Stimulated activated naive CD4-positive, alpha-beta T cell (primary cell): ENCODE results near the gene USP50.
"Not testable (repeated sequence)": the region's sequence is repeated elsewhere in the genome, so short reads cannot be mapped to it uniquely, and the experiment has no call there.

Experiments used
- DNase-seq, 6 experiments: peaks; one replicate each; lab custom pipeline; 2025; lab: John Stamatoyannopoulos, UW

USP50 gene

DNA sequence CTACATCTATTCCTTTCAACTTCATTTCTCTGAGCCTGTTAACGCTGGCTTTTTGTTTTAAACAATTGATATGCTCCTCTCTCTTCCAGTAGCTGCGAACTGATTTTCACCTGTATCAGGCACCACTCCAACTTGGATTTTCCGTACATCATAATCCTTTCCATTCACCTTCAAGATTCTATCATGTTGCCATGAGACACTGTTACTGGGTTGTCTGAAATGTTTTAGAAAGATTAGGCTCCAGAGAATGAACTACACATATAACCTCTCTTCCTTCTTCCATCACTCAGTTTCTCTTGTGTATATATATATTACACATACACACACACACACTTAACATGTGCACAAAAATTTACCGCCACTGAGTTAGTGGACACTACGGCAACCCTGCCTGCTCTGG is at the start of gene USP50:
USP50 (minus strand) TSS at position 101 of the 400 bp plus-strand sequence. CDS start 141 bp downstream, outside the sequence.
- DNase-seq = no peak

DNA sequence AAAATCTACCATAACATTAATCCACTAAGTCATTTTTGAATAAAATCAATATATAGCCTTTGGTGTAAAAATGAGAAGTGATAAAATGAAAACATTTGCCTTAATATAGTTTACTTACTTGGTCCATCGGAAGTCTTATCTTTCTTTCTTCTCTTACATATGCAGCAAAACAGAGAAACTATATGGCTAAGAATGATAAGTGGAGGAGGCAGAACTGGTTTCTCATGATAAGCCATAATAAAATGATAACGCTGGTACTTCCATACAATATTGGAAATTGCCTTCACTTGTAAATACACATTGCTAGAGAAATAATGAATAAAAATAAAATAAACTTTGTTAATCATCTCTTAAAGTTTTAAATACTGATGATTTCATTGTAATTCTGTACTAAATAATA is 47.8 kb upstream of the USP50 start:
- no peak for DNase-seq

- no peak for DNase-seq
Measured at GRCh38 chr15:50593761-50594160, 47.3 kb upstream of the USP50 start.

DNA sequence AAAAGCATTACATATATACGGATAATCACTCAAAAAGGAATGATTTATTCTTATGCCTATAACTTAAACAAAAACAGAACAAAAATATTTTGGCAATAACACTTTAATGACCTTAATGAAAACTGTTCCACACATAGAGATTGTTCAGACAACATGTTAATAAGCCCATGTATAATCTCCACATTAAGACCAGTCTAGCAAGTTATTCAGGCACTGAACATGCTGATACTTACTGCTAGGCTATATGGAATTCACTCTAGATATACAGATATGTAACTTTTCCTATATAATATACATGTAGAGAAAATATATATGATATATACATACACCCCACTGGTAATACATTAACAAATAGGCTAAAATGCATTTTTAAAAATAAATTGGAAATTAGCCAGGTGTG is 43.8 kb upstream of the USP50 start:
- DNase-seq = no peak

- DNase-seq = no peak
Measured at GRCh38 chr15:50577492-50577891, 31.0 kb upstream of the USP50 start.

GRCh38 chr15:50576166-50576565 is 29.7 kb upstream of the USP50 start:
- DNase-seq = no peak

GRCh38 chr15:50573842-50574241 is 27.4 kb upstream of the USP50 start:
- not testable (repeated sequence) for DNase-seq

- no peak for DNase-seq
Measured at GRCh38 chr15:50563756-50564155, 17.3 kb upstream of the USP50 start.

GRCh38 chr15:50562735-50563640 is 16.5 kb upstream of the USP50 start:
- DNase-seq = no peak

DNA sequence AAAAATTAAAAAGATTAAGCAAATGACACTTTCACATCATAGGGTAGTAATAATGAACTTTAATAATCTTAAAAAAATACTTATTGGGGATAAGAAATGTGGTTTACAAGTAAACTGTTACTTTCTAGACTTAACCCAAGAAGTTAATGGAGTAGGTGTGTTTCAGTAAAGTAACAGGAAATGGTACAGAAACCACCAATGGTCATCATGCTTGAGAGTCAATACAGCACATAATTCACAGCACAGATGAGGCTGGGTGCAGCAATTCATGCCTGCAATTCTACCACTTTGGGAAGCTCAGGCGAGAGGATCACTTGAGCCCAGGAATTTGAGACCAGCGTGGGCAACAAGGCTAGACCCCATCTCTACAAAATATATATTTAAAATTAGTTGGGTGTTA is 11.5 kb upstream of the USP50 start:
- no peak for DNase-seq

DNA sequence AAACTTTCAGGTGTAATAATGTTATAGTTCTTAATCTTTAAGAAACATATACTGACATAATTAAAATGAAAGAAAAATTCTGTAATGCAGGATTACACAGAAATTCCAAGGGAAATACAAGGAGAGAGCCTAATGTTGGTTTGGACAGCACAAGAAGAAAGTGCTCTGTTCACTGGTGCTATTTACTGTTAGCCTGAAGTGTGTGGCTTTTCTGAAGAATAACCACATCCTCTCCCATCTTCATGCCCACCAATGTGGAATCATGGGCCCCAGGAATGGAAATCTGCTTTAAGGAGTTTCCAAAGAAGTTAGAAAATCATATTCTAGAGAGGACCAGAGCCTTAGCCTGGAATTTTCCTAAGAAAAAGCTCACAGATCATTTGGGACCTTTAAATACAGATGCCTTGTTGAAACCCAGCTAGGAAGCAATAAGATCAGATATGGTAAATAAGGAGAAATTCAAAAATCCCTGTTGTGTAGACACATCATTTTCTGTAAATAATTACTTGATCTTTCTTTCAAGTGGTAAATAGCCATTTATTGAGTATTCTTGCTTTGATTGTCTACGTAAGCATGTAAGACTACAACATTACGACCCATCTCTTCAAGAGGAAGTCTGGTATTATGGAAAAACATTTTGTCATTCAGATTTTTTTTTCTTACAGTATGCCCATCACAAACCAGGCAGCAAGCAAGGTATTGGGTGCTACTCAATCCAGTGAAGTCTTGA is 10.3 kb upstream of the USP50 start:
- DNase-seq = no peak

GRCh38 chr15:50552238-50552637 is 5.8 kb upstream of the USP50 start:
- no peak for DNase-seq

GRCh38 chr15:50549326-50549725 is 2.9 kb upstream of the USP50 start:
- DNase-seq = no peak

- no peak for DNase-seq
Measured at GRCh38 chr15:50544368-50544767, 2.1 kb downstream of the USP50 start.

- no peak for DNase-seq
Measured at GRCh38 chr15:50543556-50543955, 2.9 kb downstream of the USP50 start.

- no peak for DNase-seq
Measured at GRCh38 chr15:50542887-50543210, 3.6 kb downstream of the USP50 start.

- DNase-seq = no peak
Measured at GRCh38 chr15:50531766-50532165, 14.7 kb downstream of the USP50 start.

DNA sequence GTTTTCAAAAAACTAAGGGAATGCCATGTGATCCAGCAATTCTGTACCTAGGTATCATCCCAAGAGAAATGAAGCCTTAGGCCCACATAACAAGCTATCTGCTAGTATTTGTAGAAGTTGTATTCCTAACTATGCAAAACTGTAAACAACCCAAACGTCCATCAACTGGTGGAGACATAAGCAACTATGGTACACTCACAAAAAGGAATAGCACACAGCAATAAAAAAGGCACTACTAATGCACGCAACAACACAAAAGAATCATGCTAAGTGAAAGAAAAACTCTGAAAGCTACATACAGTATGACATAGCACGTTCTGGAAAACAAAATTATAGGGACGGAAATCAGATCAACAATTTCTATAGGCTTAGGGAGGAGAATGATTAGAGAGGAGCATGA is 15.3 kb downstream of the USP50 start:
- DNase-seq = no peak

- DNase-seq = no peak
Measured at GRCh38 chr15:50523851-50524251, 22.6 kb downstream of the USP50 start.

- no peak for DNase-seq
Measured at GRCh38 chr15:50519740-50520425, 26.6 kb downstream of the USP50 start.

DNA sequence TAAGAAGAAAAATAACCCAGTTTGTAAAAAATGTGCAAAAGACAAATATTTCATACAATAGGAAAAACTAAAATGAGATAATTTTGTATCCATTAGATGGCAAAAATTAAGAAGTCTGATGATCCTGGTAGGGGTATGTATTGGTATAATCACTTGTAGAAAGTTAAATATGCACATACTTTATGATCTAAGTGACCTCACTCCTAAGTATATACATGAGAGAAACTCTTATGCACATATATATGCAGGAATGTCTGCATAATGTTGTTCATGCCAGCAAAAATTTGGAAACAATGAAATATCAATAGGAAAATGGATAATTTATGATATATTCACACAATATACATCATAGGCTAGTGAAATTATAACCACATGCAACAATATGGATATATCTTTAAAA is 33.5 kb downstream of the USP50 start:
- DNase-seq = no peak

DNA sequence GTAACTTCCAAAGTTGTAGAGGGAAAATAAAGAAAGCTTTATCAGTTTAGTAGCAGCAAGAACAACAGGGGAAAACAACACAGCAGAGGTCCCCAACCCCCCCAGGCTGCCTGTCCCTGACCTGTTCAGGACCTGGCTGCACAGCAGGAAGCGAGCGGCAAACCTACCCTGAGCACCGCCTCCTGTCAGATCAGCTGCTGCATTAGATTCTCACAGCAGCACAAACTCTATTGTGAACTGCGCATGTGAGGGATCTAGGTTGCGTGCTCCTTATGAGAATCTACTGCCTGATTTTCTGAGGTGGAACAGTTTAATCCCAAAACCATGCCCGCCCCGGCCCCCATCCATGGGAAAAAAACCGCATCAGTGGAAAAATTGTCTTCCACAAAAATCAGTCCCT is 40.3 kb downstream of the USP50 start:
- DNase-seq = no peak

DNA sequence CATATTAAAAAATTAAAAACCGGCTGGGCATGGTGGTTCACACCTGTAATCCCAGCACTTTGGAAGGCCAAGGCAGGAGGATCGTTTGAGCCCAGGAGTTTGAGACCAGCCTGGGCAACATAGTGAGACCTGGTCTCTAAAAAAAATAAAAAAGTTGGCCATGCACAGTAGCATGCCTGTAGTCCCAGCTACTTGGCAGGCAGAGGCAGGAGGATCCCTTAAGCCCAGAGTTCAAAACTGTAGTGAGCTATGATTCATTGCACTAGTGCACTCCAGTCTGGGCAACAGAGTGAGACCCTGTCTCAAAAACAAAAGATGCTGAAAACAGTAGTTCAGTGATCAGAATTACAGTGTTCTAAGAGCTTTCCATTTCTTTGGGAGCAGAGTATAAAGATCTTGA is 40.8 kb downstream of the USP50 start:
- DNase-seq = not testable (repeated sequence)
